Central memory CD4-positive, alpha-beta T cell (primary cell): ENCODE data around the gene MREG.
"Not testable (repeated sequence)": the region's sequence is repeated elsewhere in the genome, so short reads cannot be mapped to it uniquely, and the experiment has no call there.

Experiments
- DNase-seq: peaks from one replicate; pipeline ENCODE4 v3.0.0; 2022

The MREG gene

DNA sequence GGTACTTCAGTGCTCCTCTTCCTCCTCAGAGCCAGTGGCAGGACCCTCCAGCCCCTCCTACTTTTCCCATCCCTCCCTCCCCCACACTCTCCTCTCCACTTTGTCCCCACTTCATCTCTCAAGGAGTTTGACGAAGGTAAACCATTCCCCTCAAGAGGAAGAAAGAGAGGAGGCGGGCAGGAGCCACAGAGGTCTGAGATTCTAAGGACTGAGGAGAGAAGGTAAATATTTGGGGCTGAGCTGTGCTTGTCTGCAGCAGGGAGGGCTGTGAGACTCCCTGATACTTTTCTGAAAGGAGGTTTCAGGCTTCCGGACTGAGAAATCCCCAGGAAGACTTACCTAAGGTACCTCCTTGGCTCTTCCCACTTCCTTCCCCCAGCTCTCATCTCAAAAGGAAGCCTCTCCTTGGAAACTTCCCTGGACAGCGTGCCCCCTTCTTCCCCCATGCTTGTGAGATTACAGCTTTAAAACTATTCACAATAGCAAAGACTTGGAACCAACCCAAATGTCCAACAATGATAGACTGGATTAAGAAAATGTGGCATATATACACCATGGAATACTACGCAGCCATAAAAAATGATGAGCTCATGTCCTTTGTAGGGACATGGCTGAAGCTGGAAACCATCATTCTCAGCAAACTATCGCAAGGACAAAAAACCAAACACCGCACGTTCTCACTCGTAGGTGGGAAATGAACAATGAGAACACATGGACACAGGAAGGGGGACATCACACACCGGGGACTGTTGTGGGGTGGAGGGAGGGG is 55.8 kb downstream of the MREG start:
- DNase-seq: not testable (repeated sequence)

GRCh38 chr2:215952860-215953637 is 60.3 kb downstream of the MREG start:
- no peak for DNase-seq

DNA sequence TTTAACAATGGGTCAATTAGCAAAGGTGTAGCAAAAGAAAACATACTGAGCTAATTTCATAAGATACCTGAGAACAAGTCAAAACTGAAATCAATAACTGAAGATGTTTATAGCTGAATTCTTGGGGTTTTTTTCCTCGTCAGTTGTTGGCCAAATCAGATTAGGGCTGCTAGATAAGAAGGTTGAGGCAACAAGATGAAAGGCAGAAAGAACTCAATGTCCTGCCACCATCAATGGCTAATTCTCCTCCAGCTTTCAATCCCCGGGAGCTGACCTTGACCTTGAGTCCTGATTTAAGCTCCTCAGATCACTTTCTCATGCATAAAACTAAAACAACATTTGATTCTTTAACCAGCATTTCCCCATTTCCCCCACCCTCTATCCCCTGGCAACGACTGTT is 61.8 kb downstream of the MREG start:
- no peak for DNase-seq

- DNase-seq: peak; percentile 16
Observed at GRCh38 chr2:215949991-215950404, 63.4 kb downstream of the MREG start.

GRCh38 chr2:215948051-215948450 is 65.3 kb downstream of the MREG start:
- no peak for DNase-seq

GRCh38 chr2:215946586-215946985 is 66.8 kb downstream of the MREG start:
- DNase-seq: no peak

GRCh38 chr2:215942194-215942593 is 71.2 kb downstream of the MREG start:
- DNase-seq: no peak

- no peak for DNase-seq
Observed at GRCh38 chr2:215941726-215942125, 71.6 kb downstream of the MREG start.

DNA sequence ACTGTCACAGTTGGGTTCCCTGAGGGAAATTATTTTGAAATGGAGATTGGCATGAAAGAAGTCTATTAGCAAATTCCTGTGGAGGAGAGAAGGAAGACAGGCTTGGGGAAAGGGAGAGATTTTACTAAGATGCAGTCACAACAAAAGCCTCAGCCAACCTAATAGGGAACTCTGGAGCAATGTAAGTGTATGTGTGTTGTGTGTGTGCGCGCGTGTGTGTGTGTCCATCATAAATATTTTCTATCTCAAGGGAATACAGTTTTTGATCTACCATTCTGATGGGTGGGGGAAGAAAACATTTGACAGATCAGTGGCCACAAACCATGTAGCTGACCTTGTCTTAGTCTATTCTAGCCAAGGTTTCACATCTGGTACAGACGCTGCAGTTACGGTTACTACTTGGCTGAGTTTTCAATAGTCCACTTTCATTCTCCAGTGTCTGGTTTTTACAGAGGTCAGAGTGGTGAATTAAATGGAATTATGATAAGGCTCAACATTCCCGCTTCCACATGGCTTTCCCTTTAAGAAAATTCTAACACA is 72.6 kb downstream of the MREG start:
- no peak for DNase-seq

- DNase-seq: no peak
Observed at GRCh38 chr2:215937190-215937589, 76.2 kb downstream of the MREG start.

DNA sequence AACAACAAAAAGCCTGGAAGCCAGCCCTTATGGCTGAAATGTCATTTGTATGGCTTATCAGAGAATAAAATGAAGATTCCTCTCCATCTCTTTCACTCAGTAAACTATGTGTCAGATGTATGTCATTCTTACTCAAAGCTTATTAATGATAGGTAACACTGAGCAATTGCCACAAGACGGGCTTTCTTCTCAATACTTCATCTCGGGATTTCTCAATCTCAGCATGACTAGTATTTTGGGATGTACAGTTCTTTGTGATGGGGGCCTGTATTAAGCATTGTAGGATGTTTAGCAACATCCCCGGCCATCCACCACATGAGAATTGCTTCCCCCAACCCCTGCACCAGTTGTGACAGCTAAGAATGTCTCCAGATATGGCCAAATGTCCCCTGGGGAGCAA is 80.2 kb downstream of the MREG start:
- DNase-seq: no peak

- DNase-seq: peak; percentile 17
Observed at GRCh38 chr2:215931256-215931903, 82.0 kb downstream of the MREG start.

- DNase-seq: no peak
Observed at GRCh38 chr2:215930505-215931253, 82.7 kb downstream of the MREG start.

GRCh38 chr2:215929602-215930335 is 83.6 kb downstream of the MREG start:
- DNase-seq: no peak

GRCh38 chr2:215928086-215928485 is 85.3 kb downstream of the MREG start:
- DNase-seq: no peak

DNA sequence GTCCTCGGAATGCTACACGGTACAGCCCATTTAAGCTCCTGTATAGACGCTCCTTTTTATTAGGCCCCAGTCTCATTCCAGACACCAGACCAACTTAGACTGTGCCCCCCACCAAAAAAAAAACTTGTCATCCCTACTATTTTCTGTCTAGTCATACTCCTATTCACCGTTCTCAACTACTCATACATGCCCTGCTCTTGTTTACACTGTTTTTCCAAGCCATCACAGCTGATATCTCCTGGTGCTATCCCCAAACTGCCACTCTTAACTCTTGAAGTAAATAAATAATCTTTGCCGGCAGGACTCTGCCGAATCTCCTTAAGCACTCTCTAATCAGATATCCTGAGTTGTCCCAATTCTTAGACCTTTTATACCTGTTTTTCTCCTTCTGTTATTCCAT is 86.4 kb downstream of the MREG start:
- not testable (repeated sequence) for DNase-seq

GRCh38 chr2:215921895-215922294 is 91.5 kb downstream of the MREG start:
- no peak for DNase-seq

GRCh38 chr2:215920244-215921100 is 92.9 kb downstream of the MREG start:
- DNase-seq: peak; percentile 28

- DNase-seq: no peak
Observed at GRCh38 chr2:215919624-215920243, 93.6 kb downstream of the MREG start.

DNA sequence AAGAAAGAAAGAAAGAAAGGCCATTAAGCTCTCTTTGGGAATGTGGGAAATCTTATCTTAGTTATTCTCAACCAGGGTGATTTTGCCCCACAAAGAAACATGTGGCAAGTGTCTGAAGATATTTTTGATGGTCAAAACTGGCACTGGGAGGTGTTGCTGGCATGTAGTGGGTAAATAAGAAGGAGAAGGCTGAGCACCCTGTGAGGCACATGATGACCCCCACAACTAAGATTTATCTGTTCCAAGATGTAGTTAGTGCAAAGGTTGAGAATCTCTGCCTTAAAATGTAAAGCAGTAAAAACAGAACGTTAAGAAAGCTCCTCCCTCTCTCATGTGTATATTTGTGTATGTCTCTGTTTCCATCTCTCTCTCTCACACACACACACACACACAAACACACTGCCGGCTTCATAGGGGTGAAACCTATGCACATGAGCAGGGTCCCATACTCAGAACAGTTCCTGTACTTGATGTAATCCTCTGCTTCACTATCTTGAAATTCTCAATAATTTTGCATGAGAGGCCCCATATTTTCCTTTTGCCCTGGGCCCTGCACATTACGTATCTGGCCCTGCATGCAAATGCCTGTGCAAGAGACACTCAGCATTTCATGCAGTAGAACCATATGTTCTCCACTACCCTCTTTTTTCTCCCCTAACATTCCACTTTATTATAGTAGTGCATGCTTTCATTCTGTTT is 94.3 kb downstream of the MREG start:
- DNase-seq: no peak
